ENCODE measurements around the gene CCDC24. TPM values are rescaled to one million over a fixed set of nuclear protein-coding genes. Genes with fewer than 3 reads are reported as not detected.

CCDC24 gene
- total RNA-seq, 2 experiments from 2014 or later: 0.71 to 1.3 TPM

DNA sequence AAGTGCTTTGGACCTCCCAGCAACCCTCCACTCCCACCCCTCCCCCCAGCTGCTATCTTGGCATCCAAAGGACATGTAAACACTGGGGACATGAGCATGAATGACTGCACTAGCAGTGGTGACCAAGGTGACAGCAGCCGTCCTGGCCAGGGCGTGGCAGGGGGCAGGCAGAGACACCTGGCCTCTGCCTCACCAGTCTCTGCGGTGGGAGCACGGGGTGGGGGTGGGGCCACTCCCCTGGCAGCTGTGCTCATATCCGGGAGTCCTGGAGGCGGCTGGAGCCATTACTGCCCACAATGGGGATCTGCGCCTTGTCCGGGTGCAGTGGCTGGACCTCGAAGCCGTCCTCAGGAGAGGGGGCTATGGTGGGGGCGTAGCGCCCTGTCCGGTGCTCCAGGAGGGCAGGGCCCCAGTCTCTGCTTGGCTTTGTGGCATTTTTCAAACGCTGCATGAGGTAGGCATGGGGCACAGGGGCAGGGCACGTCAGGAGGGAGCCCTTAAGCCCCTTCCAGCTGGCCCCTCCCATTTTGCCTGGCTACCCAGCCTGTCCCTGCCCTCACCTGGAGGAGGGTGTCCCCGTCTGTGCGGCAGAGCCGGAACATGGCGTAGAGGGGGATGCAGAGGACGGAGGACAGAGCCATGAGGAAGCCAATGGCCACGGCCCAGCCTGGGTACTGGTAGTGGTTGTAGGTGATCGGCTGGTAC lies 6.0 kb downstream of the CCDC24 start:
- CTCF ChIA-PET: no interaction called here
- H3K27me3 Mint-ChIP-seq: no peaks in the 10 kb centered on the region
- DNase-seq: no peak
- POLR2A ChIA-PET: no interaction called here
- H3K4me1 Mint-ChIP-seq: peaks cover 18% of the 10 kb centered on the region
- H3K36me3 Mint-ChIP-seq (ENCODE audit: low read depth): no peaks in the 10 kb centered on the region
- H3K9me3 Mint-ChIP-seq: no peaks in the 10 kb centered on the region
- H3K4me3 Mint-ChIP-seq: no peak overlapping the region
- H3K27ac Mint-ChIP-seq: no peak overlapping the region

DNA sequence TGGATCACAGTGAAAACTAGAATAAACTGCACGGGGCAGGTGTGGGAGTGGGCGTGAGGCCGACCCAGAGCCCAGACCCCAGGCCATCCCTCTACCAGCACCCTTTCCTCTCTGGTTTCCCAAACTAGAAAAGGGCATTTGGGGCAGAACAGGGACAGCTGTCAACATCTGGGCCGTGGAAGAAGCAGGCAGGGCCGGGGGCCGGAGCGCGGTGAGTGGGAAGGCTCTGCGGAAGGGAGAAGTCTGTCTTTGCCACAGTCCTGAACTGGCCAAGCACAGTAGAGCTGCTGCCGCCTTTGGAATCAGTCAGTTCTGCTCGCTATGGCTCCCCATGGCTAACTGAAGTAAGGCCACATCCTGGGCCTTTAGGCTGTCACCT lies 6.6 kb downstream of the CCDC24 start:
- H3K4me1 Mint-ChIP-seq: peaks cover 14% of the 10 kb centered on the region
- no peaks in the 10 kb centered on the region for H3K36me3 Mint-ChIP-seq (ENCODE audit: low read depth)
- CTCF ChIA-PET: interaction anchor here (0.6 to 2.0 kb wide), 4 partner anchors 13 to 219 kb away, joined by 3 to 6 read pairs (median 4); no protein-coding TSS in a partner anchor

DNA sequence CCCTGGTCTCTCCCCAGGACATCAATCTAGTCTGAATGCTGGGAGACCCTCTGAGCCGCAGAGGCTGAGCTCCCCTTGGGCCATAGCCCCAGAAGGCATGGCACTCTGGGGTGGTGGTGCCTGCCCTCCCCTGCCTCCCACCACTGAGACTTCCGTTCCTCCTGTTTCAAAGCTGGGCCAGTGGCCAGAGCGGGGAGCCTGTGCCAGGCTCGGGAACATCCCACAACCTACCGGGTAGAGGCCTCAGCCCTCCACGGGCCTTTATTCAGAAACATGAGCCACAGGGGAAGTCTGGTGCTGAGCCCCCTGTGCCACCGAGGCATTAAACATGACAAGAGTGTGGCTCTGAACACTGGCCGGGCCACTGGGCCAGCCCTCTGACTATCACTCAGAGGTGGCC lies 8.1 kb downstream of the CCDC24 start:
- no peaks in the 10 kb centered on the region for H3K9me3 Mint-ChIP-seq
- DNase-seq: no peak
- CTCF ChIA-PET: interaction anchor here (1.5 to 2.0 kb wide), 3 partner anchors 12 to 218 kb away, joined by 3 to 6 read pairs (median 5); no protein-coding TSS in a partner anchor
- H3K27me3 Mint-ChIP-seq: no peaks in the 10 kb centered on the region
- POLR2A ChIA-PET: no interaction called here
- H3K4me3 Mint-ChIP-seq: no peak overlapping the region
- H3K36me3 Mint-ChIP-seq (ENCODE audit: low read depth): no peaks in the 10 kb centered on the region
- peaks cover 14% of the 10 kb centered on the region for H3K4me1 Mint-ChIP-seq
- H3K27ac Mint-ChIP-seq: peak overlapping the region; percentile 36

More for the DNA sequence above, 6.6 kb downstream of the CCDC24 start:
- no peaks in the 10 kb centered on the region for H3K9me3 Mint-ChIP-seq
- DNase-seq: no peak
- no peaks in the 10 kb centered on the region for H3K27me3 Mint-ChIP-seq
- H3K4me3 Mint-ChIP-seq: no peak overlapping the region
- no peak overlapping the region for H3K27ac Mint-ChIP-seq
- POLR2A ChIA-PET: no interaction called here

GRCh38 chr1:44000122-44000665 lies 8.8 kb downstream of the CCDC24 start:
- DNase-seq: no peak
- H3K4me1 Mint-ChIP-seq: peaks cover 11% of the 10 kb centered on the region
- no peak overlapping the region for H3K4me3 Mint-ChIP-seq
- H3K9me3 Mint-ChIP-seq: no peaks in the 10 kb centered on the region
- CTCF ChIA-PET: interaction anchor here (1.9 to 2.0 kb wide), 3 partner anchors 11 to 36 kb away, joined by 5 to 12 read pairs (median 6); no protein-coding TSS in a partner anchor
- H3K27ac Mint-ChIP-seq: no peak overlapping the region
- no peaks in the 10 kb centered on the region for H3K36me3 Mint-ChIP-seq (ENCODE audit: low read depth)
- POLR2A ChIA-PET: no interaction called here
- H3K27me3 Mint-ChIP-seq: no peaks in the 10 kb centered on the region

GRCh38 chr1:44002165-44002564 lies 10.8 kb downstream of the CCDC24 start:
- DNase-seq: no peak
- no peak overlapping the region for H3K4me3 Mint-ChIP-seq
- no peaks in the 10 kb centered on the region for H3K27me3 Mint-ChIP-seq
- H3K4me1 Mint-ChIP-seq: peaks cover 11% of the 10 kb centered on the region
- H3K27ac Mint-ChIP-seq: no peak overlapping the region
- ChIA-PET POLR2A (no interaction called here), CTCF (no interaction called here)
- H3K9me3 Mint-ChIP-seq: no peaks in the 10 kb centered on the region
- H3K36me3 Mint-ChIP-seq (ENCODE audit: low read depth): no peaks in the 10 kb centered on the region

GRCh38 chr1:44002606-44003157 lies 11.3 kb downstream of the CCDC24 start:
- no peaks in the 10 kb centered on the region for H3K9me3 Mint-ChIP-seq
- DNase-seq: no peak
- no peaks in the 10 kb centered on the region for H3K27me3 Mint-ChIP-seq
- H3K36me3 Mint-ChIP-seq (ENCODE audit: low read depth): no peaks in the 10 kb centered on the region
- ChIA-PET POLR2A (no interaction called here), CTCF (no interaction called here)
- H3K4me3 Mint-ChIP-seq: no peak overlapping the region
- H3K4me1 Mint-ChIP-seq: peaks cover 11% of the 10 kb centered on the region
- no peak overlapping the region for H3K27ac Mint-ChIP-seq

DNA sequence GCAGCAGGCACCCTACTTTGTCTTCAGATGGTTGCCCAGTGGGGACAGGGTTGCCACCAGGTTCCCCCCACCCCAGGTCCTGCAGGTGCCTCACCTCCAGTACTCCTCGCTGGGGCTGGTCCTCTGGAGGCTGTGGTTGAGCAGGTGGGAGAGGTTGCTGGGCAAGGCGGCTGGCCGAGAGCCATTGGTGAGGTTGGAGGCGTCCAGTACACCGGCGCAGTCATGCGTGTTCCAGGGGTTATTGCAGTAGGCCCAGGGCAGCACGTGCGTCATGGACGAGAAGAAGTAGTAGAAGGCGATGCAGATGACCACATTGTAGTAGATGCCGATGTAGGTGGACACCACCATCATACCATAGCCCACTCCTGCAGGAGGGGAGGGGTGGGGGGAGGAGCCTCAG lies 16.9 kb downstream of the CCDC24 start:
- Mint-ChIP-seq H3K4me1 (peaks cover 9% of the 10 kb centered on the region), H3K27ac (no peak overlapping the region), H3K9me3 (no peaks in the 10 kb centered on the region)

GRCh38 chr1:44010935-44011471 lies 19.6 kb downstream of the CCDC24 start:
- Mint-ChIP-seq H3K27me3 (no peaks in the 10 kb centered on the region), H3K4me1 (peaks cover 13% of the 10 kb centered on the region), H3K27ac (no peak overlapping the region), H3K9me3 (no peaks in the 10 kb centered on the region), H3K4me3 (no peak overlapping the region), H3K36me3 (ENCODE audit: low read depth) (no peaks in the 10 kb centered on the region)
- DNase-seq: no peak
- ChIA-PET CTCF (interaction anchor here (1.1 to 1.5 kb wide), 2 partner anchors 12 to 35 kb away, joined by 3 to 5 read pairs; no protein-coding TSS in a partner anchor), POLR2A (no interaction called here)

More for the DNA sequence above, 16.9 kb downstream of the CCDC24 start:
- DNase-seq: no peak
- Mint-ChIP-seq H3K27me3 (no peaks in the 10 kb centered on the region), H3K36me3 (ENCODE audit: low read depth) (no peaks in the 10 kb centered on the region), H3K4me3 (no peak overlapping the region)
- CTCF ChIA-PET: no interaction called here
- POLR2A ChIA-PET: interaction anchor here (0.7 kb wide), 1 partner anchor 91 kb away, joined by 5 read pairs; no protein-coding TSS in a partner anchor

GRCh38 chr1:44012404-44012803 lies 21.0 kb downstream of the CCDC24 start:
- no peak overlapping the region for H3K4me3 Mint-ChIP-seq
- H3K4me1 Mint-ChIP-seq: peaks cover 13% of the 10 kb centered on the region
- no peaks in the 10 kb centered on the region for H3K9me3 Mint-ChIP-seq
- ChIA-PET POLR2A (interaction anchor here (0.6 kb wide), 1 partner anchor 294 kb away, joined by 4 read pairs; no protein-coding TSS in a partner anchor), CTCF (interaction anchor here (0.6 to 1.1 kb wide), 2 partner anchors 36 to 60 kb away, joined by 3 read pairs; no protein-coding TSS in a partner anchor)
- H3K27me3 Mint-ChIP-seq: no peaks in the 10 kb centered on the region
- no peak overlapping the region for H3K27ac Mint-ChIP-seq
- no peak for DNase-seq
- no peaks in the 10 kb centered on the region for H3K36me3 Mint-ChIP-seq (ENCODE audit: low read depth)

DNA sequence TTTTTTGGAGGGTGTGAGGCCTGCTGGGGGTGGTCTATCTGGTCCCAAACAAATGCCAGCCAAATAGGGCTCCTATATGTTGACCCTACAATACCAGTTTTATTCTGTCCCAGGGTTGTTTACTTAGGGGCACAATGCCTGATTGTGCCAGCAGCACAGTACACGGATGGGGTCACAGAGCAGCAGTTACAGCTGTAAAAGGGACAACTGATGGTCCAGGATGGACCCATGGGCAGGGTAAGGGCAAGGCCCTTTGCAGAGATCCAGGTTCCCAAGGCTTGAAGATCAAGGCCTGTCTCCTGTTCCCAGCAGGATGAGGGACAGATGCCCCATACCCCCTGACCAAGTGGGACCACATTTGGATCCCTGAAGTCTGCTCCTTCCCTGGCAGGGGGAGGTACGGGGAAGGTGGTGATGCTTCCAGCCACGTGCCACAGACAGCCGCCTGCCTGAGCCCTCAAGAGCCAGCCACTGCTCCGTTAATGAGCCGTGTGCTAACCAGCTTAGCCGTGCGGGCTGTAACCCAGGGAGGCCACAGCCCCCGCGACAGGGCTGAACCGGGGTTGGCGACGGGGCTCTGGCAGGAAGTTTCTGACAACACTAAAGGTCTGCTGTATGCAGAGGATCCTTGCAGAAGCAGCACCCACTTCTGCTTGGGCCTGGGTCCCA lies 21.7 kb downstream of the CCDC24 start:
- no peak overlapping the region for H3K27ac Mint-ChIP-seq
- CTCF ChIA-PET: interaction anchor here (0.6 to 2.0 kb wide), 3 partner anchors 17 to 79 kb away, joined by 3 to 6 read pairs (median 5); no protein-coding TSS in a partner anchor
- no peaks in the 10 kb centered on the region for H3K36me3 Mint-ChIP-seq (ENCODE audit: low read depth)
- POLR2A ChIA-PET: no interaction called here
- peaks cover 13% of the 10 kb centered on the region for H3K4me1 Mint-ChIP-seq
- no peaks in the 10 kb centered on the region for H3K9me3 Mint-ChIP-seq
- DNase-seq: no peak
- H3K4me3 Mint-ChIP-seq: no peak overlapping the region
- no peaks in the 10 kb centered on the region for H3K27me3 Mint-ChIP-seq

DNA sequence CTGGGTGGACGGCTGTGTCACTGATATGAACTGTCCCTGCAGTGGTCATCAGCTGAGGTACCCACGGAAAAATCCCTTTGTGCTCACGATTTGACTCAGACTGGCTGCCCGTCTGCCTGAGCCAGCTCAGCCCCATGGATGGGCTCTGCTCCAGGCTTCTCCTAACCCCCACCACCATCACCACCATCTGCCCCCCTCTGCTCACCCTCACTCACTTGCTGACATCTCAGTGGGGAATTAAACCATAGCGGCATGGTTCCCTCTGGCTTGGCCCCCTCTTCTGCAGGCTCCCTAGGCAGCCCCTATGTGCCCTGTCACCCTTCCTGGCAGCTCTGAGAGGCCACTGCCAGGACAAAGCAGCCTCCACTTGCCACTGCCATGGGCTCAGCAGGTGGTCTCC lies 22.6 kb downstream of the CCDC24 start:
- Mint-ChIP-seq H3K27me3 (no peaks in the 10 kb centered on the region), H3K36me3 (ENCODE audit: low read depth) (no peaks in the 10 kb centered on the region), H3K27ac (no peak overlapping the region), H3K4me3 (no peak overlapping the region), H3K4me1 (peaks cover 13% of the 10 kb centered on the region), H3K9me3 (no peaks in the 10 kb centered on the region)
- ChIA-PET POLR2A (no interaction called here), CTCF (interaction anchor here (0.6 to 2.0 kb wide), 4 partner anchors 7 to 80 kb away, joined by 3 to 6 read pairs (median 6); no protein-coding TSS in a partner anchor)
- no peak for DNase-seq

DNA sequence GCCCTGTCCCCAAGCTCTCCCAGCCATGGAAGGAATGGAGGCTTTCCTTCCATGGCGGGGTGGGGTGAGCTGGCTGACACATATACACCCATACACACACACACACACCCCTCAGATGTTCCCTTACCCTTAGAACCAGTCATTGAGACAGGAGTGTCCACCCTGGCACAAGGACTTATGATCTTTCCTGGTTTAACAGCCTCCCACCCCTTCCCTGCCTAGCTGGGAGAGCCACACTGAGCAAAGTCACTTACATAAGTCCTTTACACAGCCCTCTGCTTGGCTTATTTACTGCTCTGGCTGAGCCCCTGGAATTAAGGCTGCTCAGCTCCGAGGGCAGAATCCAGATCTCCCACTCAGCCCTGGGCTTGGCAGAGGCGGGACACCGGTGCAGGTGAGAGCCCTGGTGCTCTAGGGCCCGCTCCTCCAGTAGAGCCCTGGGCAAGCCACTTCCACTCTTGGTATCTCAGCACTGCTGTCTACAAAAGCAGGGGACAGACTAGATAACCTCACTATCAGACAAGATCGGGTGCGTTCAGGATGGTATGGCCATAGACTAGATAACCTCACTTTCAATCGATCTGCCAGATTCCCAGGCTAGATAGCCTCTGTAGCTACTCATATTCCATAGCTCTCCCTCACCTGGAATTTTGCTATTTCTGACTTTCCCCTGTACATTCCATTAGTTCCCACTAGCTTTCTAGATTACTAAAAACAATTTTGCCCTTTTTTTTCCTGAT lies 23.1 kb downstream of the CCDC24 start:
- Mint-ChIP-seq H3K4me3 (no peak overlapping the region), H3K36me3 (ENCODE audit: low read depth) (no peaks in the 10 kb centered on the region), H3K9me3 (no peaks in the 10 kb centered on the region)

More for the DNA sequence above, 23.1 kb downstream of the CCDC24 start:
- Mint-ChIP-seq H3K4me1 (peaks cover 13% of the 10 kb centered on the region), H3K27me3 (no peaks in the 10 kb centered on the region), H3K27ac (no peak overlapping the region)
- CTCF ChIA-PET: interaction anchor here (1.0 to 2.0 kb wide), 4 partner anchors 8 to 80 kb away, joined by 3 to 6 read pairs (median 4); no protein-coding TSS in a partner anchor
- POLR2A ChIA-PET: no interaction called here
- DNase-seq: no peak
